CD8-positive, alpha-beta memory T cell (primary cell): Measurements from ENCODE around the gene BDH1. TPM values are rescaled to one million over a fixed set of nuclear protein-coding genes. Genes with fewer than 3 reads are reported as not detected.
"Not testable (repeated sequence)": the region's sequence is repeated elsewhere in the genome, so short reads cannot be mapped to it uniquely, and the experiment has no call there.

ENCODE experiments used
- CTCF ChIA-PET: fragments of 350-600 bp; sonication (Branson Sonifier 250); formaldehyde crosslinking; loops from one replicate; lab custom pipeline; 2021; ENCODE audit warnings: antibody characterized with exemption; lab: Charles Lee
- POLR2A ChIA-PET: fragments of 350-600 bp; sonication (Branson Sonifier 250); formaldehyde crosslinking; loops from one replicate; lab custom pipeline; 2021; ENCODE audit warnings: antibody characterized with exemption; lab: Charles Lee
- DNase-seq, 5 donors: peaks; one replicate each; pipeline versions ENCODE4 v3.0.0 to v3.0.0-alpha.2; 2020 to 2022; ENCODE audit warnings: mixed read lengths in 1 of 5
- H3K27ac ChIP-seq: one replicate; pipeline ENCODE4 v1.7.0; 2013; ENCODE audit warnings: low read depth, mild to moderate bottlenecking, low read length, moderate library complexity
- H3K27me3 ChIP-seq: 2 replicates; pipeline ENCODE4 v1.7.0; 2013; ENCODE audit warnings: low read length, mild to moderate bottlenecking; ENCODE audit not compliant: insufficient read depth, poor library complexity, severe bottlenecking
- H3K36me3 ChIP-seq: 2 replicates; pipeline ENCODE4 v1.7.0; 2013; ENCODE audit warnings: mild to moderate bottlenecking, low read length, moderate library complexity; ENCODE audit not compliant: insufficient read depth
- H3K4me1 ChIP-seq: 2 replicates; pipeline ENCODE4 v1.7.0; 2013; ENCODE audit warnings: mild to moderate bottlenecking, low read length, moderate library complexity; ENCODE audit not compliant: insufficient read depth
- H3K4me3 ChIP-seq: 2 replicates; pipeline ENCODE4 v1.7.0; 2013; ENCODE audit warnings: mild to moderate bottlenecking, low read length
- H3K9me3 ChIP-seq: 2 replicates; pipeline ENCODE4 v1.7.0; 2013; ENCODE audit warnings: mild to moderate bottlenecking, low read length
- H3K27ac Mint-ChIP-seq, 8 donors: one replicate each; pipeline ENCODE4 v1.8.0; 2020 to 2021; ENCODE audit warnings: mixed read lengths in 8 of 8, mild to moderate bottlenecking in 6 of 8, inconsistent platforms in 3 of 8, moderate library complexity in 3 of 8
- H3K27me3 Mint-ChIP-seq, 2 donors: one replicate each; pipeline ENCODE4 v1.8.0; 2020 to 2021; ENCODE audit warnings: mixed read lengths in 2 of 2, mild to moderate bottlenecking in 1 of 2, moderate library complexity in 1 of 2
- H3K36me3 Mint-ChIP-seq, 3 donors: one replicate each; pipeline ENCODE4 v1.8.0; 2020 to 2021; ENCODE audit warnings: mixed read lengths in 3 of 3, inconsistent platforms in 1 of 3, mild to moderate bottlenecking in 1 of 3
- H3K4me1 Mint-ChIP-seq, 3 donors: one replicate each; pipeline ENCODE4 v1.8.0; 2020 to 2021; ENCODE audit warnings: mixed read lengths in 3 of 3, inconsistent platforms in 1 of 3, mild to moderate bottlenecking in 1 of 3
- H3K4me3 Mint-ChIP-seq, 7 donors: one replicate each; pipeline ENCODE4 v1.8.0; 2020 to 2021; ENCODE audit warnings: mixed read lengths in 7 of 7, mild to moderate bottlenecking in 6 of 7, moderate library complexity in 4 of 7, inconsistent platforms in 2 of 7
- H3K9me3 Mint-ChIP-seq, 5 donors: one replicate each; pipeline ENCODE4 v1.8.0; 2020 to 2022; ENCODE audit warnings: mixed read lengths in 5 of 5, mild to moderate bottlenecking in 3 of 5, moderate library complexity in 2 of 5, inconsistent platforms in 1 of 5
- polyA plus RNA-seq: library from polyadenylated mRNA; unstranded; fragments of 300-500 nt; fragmentation: Illumina TruSeq; gene quantifications from one replicate; pipeline ENCODE4 v1.2.3, GENCODE V29; 2021
- total RNA-seq, 2 experiments: library from RNA; stranded (reverse); gene quantifications; one replicate each; pipeline ENCODE4 v1.2.3, GENCODE V29; 2021

BDH1 gene
- total and polyA plus RNA-seq, 3 experiments from 2014 or later: 21.4 to 64.6 (median 59.3) TPM

GRCh38 chr3:197597335-197597734 is 41.6 kb upstream of the BDH1 start:
- H3K4me3 ChIP-seq: no peak overlapping the region
- no peaks in the 10 kb centered on the region for H3K36me3 ChIP-seq
- H3K27ac ChIP-seq: no peak overlapping the region
- no peak overlapping the region for H3K4me3 Mint-ChIP-seq
- H3K27me3 Mint-ChIP-seq: no peaks in the 10 kb centered on the region
- H3K9me3 Mint-ChIP-seq: no peaks in the 10 kb centered on the region
- CTCF ChIA-PET: interaction anchor here (3.1 kb wide), 1 partner anchor 10 kb away, joined by 16 read pairs; no protein-coding TSS in a partner anchor
- H3K36me3 Mint-ChIP-seq: peaks cover 0 to 1% (median 0%) of the 10 kb centered on the region in 3 donors
- H3K4me1 Mint-ChIP-seq: peaks cover 4 to 5% (median 5%) of the 10 kb centered on the region in 3 donors
- DNase-seq: no peak
- no peaks in the 10 kb centered on the region for H3K9me3 ChIP-seq
- peaks cover 8% of the 10 kb centered on the region for H3K4me1 ChIP-seq
- POLR2A ChIA-PET: interaction anchor here (0.5 kb wide), 1 partner anchor 16 kb away, joined by 9 read pairs; no protein-coding TSS in a partner anchor
- peak overlapping the region in 1 of 8 donors; percentile 56 for H3K27ac Mint-ChIP-seq
- H3K27me3 ChIP-seq: no peaks in the 10 kb centered on the region

GRCh38 chr3:197595470-197596185 is 39.9 kb upstream of the BDH1 start:
- Mint-ChIP-seq H3K36me3 (peaks cover 0 to 4% (median 1%) of the 10 kb centered on the region in 3 donors), H3K9me3 (no peaks in the 10 kb centered on the region), H3K27ac (no peak overlapping the region), H3K27me3 (no peaks in the 10 kb centered on the region), H3K4me3 (no peak overlapping the region), H3K4me1 (peaks cover 4 to 5% (median 5%) of the 10 kb centered on the region in 3 donors)
- Histone ChIP-seq H3K4me1 (peaks cover 11% of the 10 kb centered on the region), H3K9me3 (no peaks in the 10 kb centered on the region), H3K4me3 (no peak overlapping the region), H3K36me3 (no peaks in the 10 kb centered on the region), H3K27ac (no peak overlapping the region), H3K27me3 (no peaks in the 10 kb centered on the region)
- ChIA-PET CTCF (no interaction called here), POLR2A (no interaction called here)
- DNase-seq: no peak

- Mint-ChIP-seq H3K27me3 (no peaks in the 10 kb centered on the region), H3K4me1 (peaks cover 0 to 2% (median 0%) of the 10 kb centered on the region in 3 donors), H3K36me3 (peaks cover 0 to 4% (median 1%) of the 10 kb centered on the region in 3 donors), H3K9me3 (no peaks in the 10 kb centered on the region), H3K4me3 (no peak overlapping the region), H3K27ac (peak overlapping the region in 1 of 8 donors; percentile 29)
- Histone ChIP-seq H3K9me3 (no peaks in the 10 kb centered on the region), H3K27me3 (no peaks in the 10 kb centered on the region), H3K27ac (peak overlapping the region; percentile 45), H3K4me1 (peaks cover 8% of the 10 kb centered on the region), H3K36me3 (no peaks in the 10 kb centered on the region), H3K4me3 (no peak overlapping the region)
- POLR2A ChIA-PET: no interaction called here
- CTCF ChIA-PET: no interaction called here
- DNase-seq: no peak
Measured at GRCh38 chr3:197593046-197593380, 37.2 kb upstream of the BDH1 start.

GRCh38 chr3:197592361-197593045 is 36.7 kb upstream of the BDH1 start:
- Mint-ChIP-seq H3K9me3 (no peaks in the 10 kb centered on the region), H3K27ac (peak overlapping the region in 2 of 8 donors; percentile 53 to 58), H3K27me3 (no peaks in the 10 kb centered on the region), H3K4me3 (no peak overlapping the region), H3K36me3 (peaks cover 0 to 4% (median 1%) of the 10 kb centered on the region in 3 donors), H3K4me1 (peaks cover 0 to 2% (median 0%) of the 10 kb centered on the region in 3 donors)
- no peaks in the 10 kb centered on the region for H3K27me3 ChIP-seq
- H3K4me1 ChIP-seq: peaks cover 8% of the 10 kb centered on the region
- ChIA-PET POLR2A (no interaction called here), CTCF (no interaction called here)
- H3K4me3 ChIP-seq: no peak overlapping the region
- H3K9me3 ChIP-seq: no peaks in the 10 kb centered on the region
- DNase-seq: no peak
- H3K27ac ChIP-seq: peak overlapping the region; percentile 45
- no peaks in the 10 kb centered on the region for H3K36me3 ChIP-seq

- Histone ChIP-seq H3K9me3 (no peaks in the 10 kb centered on the region), H3K36me3 (no peaks in the 10 kb centered on the region), H3K27me3 (no peaks in the 10 kb centered on the region), H3K27ac (peak overlapping the region; percentile 45), H3K4me3 (no peak overlapping the region), H3K4me1 (peaks cover 8% of the 10 kb centered on the region)
- H3K27me3 Mint-ChIP-seq: no peaks in the 10 kb centered on the region
- H3K27ac Mint-ChIP-seq: no peak overlapping the region
- H3K4me3 Mint-ChIP-seq: no peak overlapping the region
- H3K36me3 Mint-ChIP-seq: peaks cover 0 to 4% (median 1%) of the 10 kb centered on the region in 3 donors
- DNase-seq: no peak
- POLR2A ChIA-PET: no interaction called here
- H3K9me3 Mint-ChIP-seq: no peaks in the 10 kb centered on the region
- CTCF ChIA-PET: no interaction called here
- H3K4me1 Mint-ChIP-seq: peaks cover 0 to 2% (median 0%) of the 10 kb centered on the region in 3 donors
Measured at GRCh38 chr3:197591816-197592215, 36.0 kb upstream of the BDH1 start.

GRCh38 chr3:197590313-197590962 is 34.7 kb upstream of the BDH1 start:
- Histone ChIP-seq H3K4me3 (no peak overlapping the region), H3K27me3 (no peaks in the 10 kb centered on the region), H3K4me1 (peaks cover 8% of the 10 kb centered on the region), H3K9me3 (no peaks in the 10 kb centered on the region), H3K27ac (no peak overlapping the region), H3K36me3 (no peaks in the 10 kb centered on the region)
- no peak for DNase-seq
- ChIA-PET CTCF (no interaction called here), POLR2A (no interaction called here)
- H3K4me1 Mint-ChIP-seq: peaks cover 0 to 2% (median 0%) of the 10 kb centered on the region in 3 donors
- peaks cover 0 to 4% (median under 1%) of the 10 kb centered on the region in 3 donors for H3K36me3 Mint-ChIP-seq
- no peaks in the 10 kb centered on the region for H3K9me3 Mint-ChIP-seq
- no peak overlapping the region for H3K4me3 Mint-ChIP-seq
- peaks cover 0 to 2% of the 10 kb centered on the region in 2 donors for H3K27me3 Mint-ChIP-seq
- H3K27ac Mint-ChIP-seq: no peak overlapping the region

GRCh38 chr3:197589545-197589944 is 33.8 kb upstream of the BDH1 start:
- H3K36me3 Mint-ChIP-seq: peaks cover 0 to 4% (median 0%) of the 10 kb centered on the region in 3 donors
- Histone ChIP-seq H3K27ac (no peak overlapping the region), H3K36me3 (no peaks in the 10 kb centered on the region), H3K9me3 (no peaks in the 10 kb centered on the region), H3K4me3 (no peak overlapping the region), H3K4me1 (peaks cover 8% of the 10 kb centered on the region), H3K27me3 (no peaks in the 10 kb centered on the region)
- no peak overlapping the region for H3K27ac Mint-ChIP-seq
- peaks cover 2 to 3% of the 10 kb centered on the region in 2 donors for H3K27me3 Mint-ChIP-seq
- ChIA-PET CTCF (no interaction called here), POLR2A (no interaction called here)
- H3K4me1 Mint-ChIP-seq: peaks cover 0 to 2% (median 0%) of the 10 kb centered on the region in 3 donors
- no peak overlapping the region for H3K4me3 Mint-ChIP-seq
- DNase-seq: no peak
- no peaks in the 10 kb centered on the region for H3K9me3 Mint-ChIP-seq

GRCh38 chr3:197586768-197587167 is 31.0 kb upstream of the BDH1 start:
- not testable (repeated sequence) for H3K36me3 ChIP-seq, H3K27me3 Mint-ChIP-seq, H3K27ac ChIP-seq, H3K27ac Mint-ChIP-seq, H3K9me3 ChIP-seq, H3K27me3 ChIP-seq, H3K4me3 ChIP-seq, H3K4me3 Mint-ChIP-seq, H3K9me3 Mint-ChIP-seq, H3K36me3 Mint-ChIP-seq, H3K4me1 Mint-ChIP-seq, H3K4me1 ChIP-seq, DNase-seq
- CTCF ChIA-PET: interaction anchor here (4.7 kb wide), 1 partner anchor 12 kb away, joined by 16 read pairs; no protein-coding TSS in a partner anchor
- POLR2A ChIA-PET: interaction anchor here (0.5 kb wide), 1 partner anchor 23 kb away, joined by 4 read pairs; no protein-coding TSS in a partner anchor
